Placental pericyte (primary cell): Measurements from ENCODE around the gene RAI14. TPM values are rescaled to one million over a fixed set of nuclear protein-coding genes. Genes with fewer than 3 reads are reported as not detected.

Experiments
- total RNA-seq: library from RNA; depleted of rRNA; stranded (reverse); fragments of >200 nt; gene quantifications from 2 replicates; pipeline ENCODE4 v1.2.3, GENCODE V29; 2012

RAI14 gene
- 295 and 337 TPM in 2 replicates for total RNA-seq

DNA sequence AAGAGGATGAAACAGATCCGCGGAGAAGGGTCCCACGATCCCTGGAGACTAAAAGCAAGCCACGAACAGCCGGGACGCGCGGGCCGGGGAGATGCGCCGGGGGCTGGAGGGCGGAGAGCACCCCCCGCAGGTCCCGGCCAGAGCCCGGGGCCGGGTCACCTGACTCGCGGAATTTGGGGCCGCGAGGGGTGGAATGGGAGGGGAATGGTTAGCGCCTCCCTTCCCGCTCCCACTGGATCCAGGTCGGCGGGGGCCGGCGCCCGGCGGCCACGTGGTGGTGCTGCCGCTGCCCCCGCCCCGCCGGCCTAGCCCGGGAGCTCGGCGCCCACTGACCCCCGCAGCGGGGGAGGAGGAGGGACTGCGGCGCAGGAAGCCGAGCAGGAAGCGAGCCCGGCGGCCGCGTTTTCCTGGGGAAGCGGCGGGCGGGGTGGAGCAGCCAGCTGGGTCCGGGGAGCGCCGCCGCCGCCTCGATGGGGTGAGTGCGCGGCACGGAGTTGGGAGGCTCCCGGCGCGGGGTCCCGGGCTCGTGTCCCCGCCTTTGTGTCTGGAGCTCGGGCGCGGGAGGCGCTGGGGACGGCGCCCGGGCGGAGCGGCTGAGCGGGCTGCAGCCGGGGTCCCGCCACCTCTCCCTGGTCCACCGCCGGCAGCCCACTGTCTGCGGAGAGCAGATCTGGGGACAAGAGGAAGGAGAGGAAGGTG is at the start of gene RAI14:
Gene RAI14 (plus strand): TSS at position 328 of the 699 bp plus-strand sequence. CDS start 30,592 bp downstream, outside the sequence.

DNA sequence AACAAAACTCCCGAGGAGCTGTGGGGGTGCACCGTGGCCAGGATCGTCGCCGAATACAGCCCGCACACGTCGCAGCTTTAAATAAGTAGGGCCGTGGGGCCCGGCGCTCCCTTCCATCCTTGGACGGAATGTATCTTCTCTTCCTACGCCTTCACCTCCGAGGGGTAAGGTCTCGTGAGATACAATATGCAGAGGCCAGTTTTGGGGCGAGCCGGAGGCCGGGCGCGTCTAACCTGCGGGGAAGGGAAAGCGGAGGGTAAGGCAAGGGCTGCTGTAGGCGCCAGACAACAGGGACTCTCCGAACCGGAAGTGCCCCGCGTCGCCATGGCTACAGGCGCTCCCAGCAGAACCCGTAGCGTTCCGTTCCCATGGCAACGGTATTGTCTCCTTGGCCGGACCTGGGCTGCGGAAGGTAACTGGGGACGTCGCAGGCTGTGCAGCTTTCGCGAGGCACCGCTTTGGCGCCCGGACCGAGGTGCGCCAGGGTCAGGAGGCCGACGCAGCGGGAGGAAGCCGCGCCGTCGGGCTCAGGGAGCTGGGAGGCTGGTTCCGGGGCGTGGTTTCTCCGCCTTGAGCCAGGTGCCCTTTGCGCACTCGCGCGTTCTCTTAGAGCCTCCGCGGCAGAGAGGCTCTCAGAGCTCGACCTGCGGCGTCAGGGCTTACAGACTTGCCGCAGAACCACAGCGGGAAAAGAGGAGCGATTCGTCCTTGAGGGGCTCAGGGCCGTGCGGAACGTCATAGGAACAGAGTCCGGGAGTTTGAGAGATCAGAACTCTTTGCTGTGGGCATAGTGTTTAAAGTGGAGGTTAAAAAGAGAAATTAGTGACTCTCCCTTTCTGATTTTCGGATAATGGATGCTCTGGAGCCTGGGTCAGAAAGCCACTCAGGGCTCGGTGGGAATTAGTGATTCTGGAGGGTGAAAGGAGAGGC is 182.9 kb downstream of the RAI14 start, which contains the start of gene TTC23L:
Gene TTC23L (plus strand): TSS at position 380 of the 930 bp plus-strand sequence. CDS start 1,508 bp downstream, outside the sequence.

Other genes starting within 250 kb of the RAI14 start
- gene TTC23L, start 182.8 kb downstream of the RAI14 start, total RNA-seq = not detected in 2 replicates